Neural progenitor cell (in vitro differentiated cells): ENCODE results near the gene FAM83F. TPM values are rescaled to one million over a fixed set of nuclear protein-coding genes. Genes with fewer than 3 reads are reported as not detected.
A peak's percentile ranks its signal among the peaks of the same experiment; 100 is the strongest.

Source experiments
- DNase-seq: peaks from one replicate; pipeline ENCODE4 v3.0.0-alpha.2; 2016; ENCODE audit warnings: low spot score
- H2AFZ ChIP-seq: fragments of 200-600 bp; sonication (generic); replicated peaks from 2 replicates; pipeline ENCODE4 v1.6.1; 2016; ENCODE audit warnings: antibody characterized with exemption
- H3F3A ChIP-seq: fragments of 200-600 bp; sonication (generic); 2 replicates; pipeline ENCODE4 v1.6.1; 2016; ENCODE audit warnings: antibody characterized with exemption, low read depth
- H3K27ac ChIP-seq: fragments of 200-600 bp; sonication (generic); 2 replicates; pipeline ENCODE4 v1.5.1; 2016; ENCODE audit warnings: mild to moderate bottlenecking
- H3K27me3 ChIP-seq: fragments of 200-600 bp; sonication (generic); 2 replicates; pipeline ENCODE4 v1.6.1; 2016; ENCODE audit warnings: mild to moderate bottlenecking, moderate library complexity
- H3K36me3 ChIP-seq: fragments of 200-600 bp; sonication (generic); 2 replicates; pipeline ENCODE4 v1.5.1; 2016
- H3K4me1 ChIP-seq: fragments of 200-600 bp; sonication (generic); 2 replicates; pipeline ENCODE4 v1.6.1; 2016; ENCODE audit warnings: mixed run types
- H3K4me2 ChIP-seq: fragments of 200-600 bp; sonication (generic); 2 replicates; pipeline ENCODE4 v1.6.1; 2016
- H3K4me3 ChIP-seq: fragments of 200-600 bp; sonication (generic); 2 replicates; pipeline ENCODE4 v1.5.1; 2016
- H3K79me2 ChIP-seq: fragments of 200-600 bp; sonication (generic); 2 replicates; pipeline ENCODE4 v1.6.1; 2016; ENCODE audit warnings: low read depth
- H3K9ac ChIP-seq: fragments of 200-600 bp; sonication (generic); 2 replicates; pipeline ENCODE4 v1.6.1; 2016
- H3K9me3 ChIP-seq: fragments of 200-600 bp; sonication (generic); 2 replicates; pipeline ENCODE4 v1.5.1; 2016; ENCODE audit warnings: low read depth
- H4K20me1 ChIP-seq: fragments of 200-600 bp; sonication (generic); 2 replicates; pipeline ENCODE4 v1.6.1; 2016; ENCODE audit warnings: low read depth
- H3K27ac Mint-ChIP-seq: 3 replicates; pipeline ENCODE4 v1.8.0; 2021; ENCODE audit warnings: mixed read lengths
- H3K27me3 Mint-ChIP-seq: 2 replicates; pipeline ENCODE4 v1.8.0; 2022; ENCODE audit warnings: low read depth, mild to moderate bottlenecking, inconsistent platforms, moderate library complexity, mixed read lengths; ENCODE audit not compliant: insufficient read depth
- H3K36me3 Mint-ChIP-seq: 3 replicates; pipeline ENCODE4 v1.8.0; 2021; ENCODE audit warnings: mixed read lengths
- H3K4me1 Mint-ChIP-seq: 3 replicates; pipeline ENCODE4 v1.8.0; 2021; ENCODE audit warnings: mixed read lengths
- H3K4me3 Mint-ChIP-seq: 3 replicates; pipeline ENCODE4 v1.8.0; 2021; ENCODE audit warnings: mild to moderate bottlenecking, moderate library complexity, mixed read lengths
- H3K9me3 Mint-ChIP-seq: 3 replicates; pipeline ENCODE4 v1.8.0; 2020; ENCODE audit warnings: mixed read lengths
- EZH2 ChIP-seq: fragments of 200-600 bp; sonication (generic); IDR thresholded peaks from 2 replicates; pipeline ENCODE4 v1.6.1; 2017; ENCODE audit warnings: antibody characterized with exemption, mild to moderate bottlenecking, moderate library complexity
- EZH2phosphoT487 ChIP-seq: fragments of 200-600 bp; sonication (generic); IDR thresholded peaks from 2 replicates; pipeline ENCODE4 v1.6.1; 2017; ENCODE audit warnings: antibody characterized with exemption
- total RNA-seq: library from RNA; depleted of rRNA; stranded (reverse); fragments of >200 nt; gene quantifications from 2 replicates; pipeline ENCODE4 v1.2.3, GENCODE V29; 2015; ENCODE audit warnings: low replicate concordance
- TF ChIP-seq, protein P1 (sequence below): fragments of 200-600 bp; sonication (generic); IDR thresholded peaks from 2 replicates; pipeline ENCODE4 v1.5.1; 2017; ENCODE audit warnings: antibody characterized with exemption, mild to moderate bottlenecking

Gene FAM83F
- total RNA-seq, 1 donor from 2014 or later: 0.09 TPM

GRCh38 chr22:39979458-39979857, 15.3 kb upstream of the FAM83F start:
- Mint-ChIP-seq H3K36me3 (no peaks in the 10 kb centered on the region), H3K27ac (no peak overlapping the region), H3K27me3 (peaks cover 10% of the 10 kb centered on the region), H3K4me1 (peaks cover 14% of the 10 kb centered on the region), H3K4me3 (no peak overlapping the region), H3K9me3 (no peaks in the 10 kb centered on the region)
- TF ChIP-seq EZH2: no peak
- TF ChIP-seq, protein P1, sequence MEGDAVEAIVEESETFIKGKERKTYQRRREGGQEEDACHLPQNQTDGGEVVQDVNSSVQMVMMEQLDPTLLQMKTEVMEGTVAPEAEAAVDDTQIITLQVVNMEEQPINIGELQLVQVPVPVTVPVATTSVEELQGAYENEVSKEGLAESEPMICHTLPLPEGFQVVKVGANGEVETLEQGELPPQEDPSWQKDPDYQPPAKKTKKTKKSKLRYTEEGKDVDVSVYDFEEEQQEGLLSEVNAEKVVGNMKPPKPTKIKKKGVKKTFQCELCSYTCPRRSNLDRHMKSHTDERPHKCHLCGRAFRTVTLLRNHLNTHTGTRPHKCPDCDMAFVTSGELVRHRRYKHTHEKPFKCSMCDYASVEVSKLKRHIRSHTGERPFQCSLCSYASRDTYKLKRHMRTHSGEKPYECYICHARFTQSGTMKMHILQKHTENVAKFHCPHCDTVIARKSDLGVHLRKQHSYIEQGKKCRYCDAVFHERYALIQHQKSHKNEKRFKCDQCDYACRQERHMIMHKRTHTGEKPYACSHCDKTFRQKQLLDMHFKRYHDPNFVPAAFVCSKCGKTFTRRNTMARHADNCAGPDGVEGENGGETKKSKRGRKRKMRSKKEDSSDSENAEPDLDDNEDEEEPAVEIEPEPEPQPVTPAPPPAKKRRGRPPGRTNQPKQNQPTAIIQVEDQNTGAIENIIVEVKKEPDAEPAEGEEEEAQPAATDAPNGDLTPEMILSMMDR: no peak
- no peak for TF ChIP-seq EZH2phosphoT487
- H3K27me3 ChIP-seq: no peaks in the 10 kb centered on the region
- no peak for DNase-seq
- no peaks in the 10 kb centered on the region for H3K36me3 ChIP-seq
- no peak overlapping the region for H3K4me3 ChIP-seq
- no peaks in the 10 kb centered on the region for H3K79me2 ChIP-seq
- H3K27ac ChIP-seq: no peak overlapping the region
- no peaks in the 10 kb centered on the region for H3K9me3 ChIP-seq
- no peaks in the 10 kb centered on the region for H3K4me1 ChIP-seq
- no peaks in the 10 kb centered on the region for H4K20me1 ChIP-seq
- no peaks in the 10 kb centered on the region for H3F3A ChIP-seq
- no peak overlapping the region for H2AFZ ChIP-seq
- no peak overlapping the region for H3K4me2 ChIP-seq
- H3K9ac ChIP-seq: no peak overlapping the region

GRCh38 chr22:39980596-39980995, 14.2 kb upstream of the FAM83F start:
- Mint-ChIP-seq H3K4me1 (peaks cover 14% of the 10 kb centered on the region), H3K4me3 (no peak overlapping the region), H3K9me3 (no peaks in the 10 kb centered on the region), H3K27me3 (peaks cover 10% of the 10 kb centered on the region), H3K36me3 (no peaks in the 10 kb centered on the region), H3K27ac (no peak overlapping the region)
- Histone ChIP-seq H3K27me3 (peaks cover 4% of the 10 kb centered on the region), H3K4me3 (no peak overlapping the region), H3F3A (no peaks in the 10 kb centered on the region), H3K36me3 (no peaks in the 10 kb centered on the region), H3K4me2 (no peak overlapping the region), H3K9ac (no peak overlapping the region), H3K9me3 (no peaks in the 10 kb centered on the region), H4K20me1 (no peaks in the 10 kb centered on the region), H2AFZ (no peak overlapping the region), H3K79me2 (no peaks in the 10 kb centered on the region), H3K4me1 (no peaks in the 10 kb centered on the region), H3K27ac (no peak overlapping the region)
- DNase-seq: no peak
- TF ChIP-seq EZH2phosphoT487: no peak
- TF ChIP-seq EZH2: no peak
- TF ChIP-seq, protein P1: no peak

DNA sequence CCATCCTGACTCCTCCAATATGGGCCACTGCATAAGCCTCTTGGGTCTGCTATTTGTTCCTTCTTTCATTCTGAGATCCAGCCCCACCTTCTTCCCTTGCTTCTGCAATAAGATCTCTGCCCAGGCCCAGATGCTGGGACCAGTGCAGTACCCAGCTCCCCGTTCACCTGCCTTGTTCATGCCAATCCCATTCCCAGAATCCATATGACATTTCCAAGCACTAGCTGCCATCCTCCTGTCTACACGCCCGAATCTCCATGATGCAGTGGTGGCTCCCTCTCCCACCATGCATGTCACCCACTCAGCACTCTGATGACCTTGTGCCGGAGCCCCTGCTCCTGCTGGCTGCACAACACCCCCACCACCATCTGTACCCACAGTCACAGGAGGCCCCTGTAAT, 11.4 kb upstream of the FAM83F start:
- no peak overlapping the region for H3K9ac ChIP-seq
- Mint-ChIP-seq H3K36me3 (no peaks in the 10 kb centered on the region), H3K4me3 (no peak overlapping the region), H3K4me1 (peaks cover 17% of the 10 kb centered on the region), H3K27me3 (peaks cover 14% of the 10 kb centered on the region), H3K9me3 (no peaks in the 10 kb centered on the region), H3K27ac (peak overlapping the region; percentile 0)
- no peaks in the 10 kb centered on the region for H3K36me3 ChIP-seq
- H3K4me1 ChIP-seq: no peaks in the 10 kb centered on the region
- no peak overlapping the region for H3K4me3 ChIP-seq
- no peaks in the 10 kb centered on the region for H4K20me1 ChIP-seq
- peaks cover 6% of the 10 kb centered on the region for H3K27me3 ChIP-seq
- no peak overlapping the region for H3K4me2 ChIP-seq
- no peak overlapping the region for H3K27ac ChIP-seq
- H3K9me3 ChIP-seq: no peaks in the 10 kb centered on the region
- no peaks in the 10 kb centered on the region for H3K79me2 ChIP-seq
- H2AFZ ChIP-seq: no peak overlapping the region
- TF ChIP-seq EZH2phosphoT487 (no peak), EZH2 (no peak)
- TF ChIP-seq, protein P1: no peak
- DNase-seq: no peak
- no peaks in the 10 kb centered on the region for H3F3A ChIP-seq
